H9 (cell line): Measurements from ENCODE around the gene UTS2R. TPM values are rescaled to one million over a fixed set of nuclear protein-coding genes. Genes with fewer than 3 reads are reported as not detected.

ENCODE experiments used
- DNase-seq: peaks from one replicate; pipeline ENCODE4 v3.0.0-alpha.2; 2017
- H2AFZ ChIP-seq: one replicate; pipeline ENCODE4 v1.6.1; 2013; ENCODE audit warnings: mild to moderate bottlenecking, low read length, control low read depth, moderate library complexity
- H2AK5ac ChIP-seq: 2 replicates; pipeline ENCODE4 v1.6.1; 2013; ENCODE audit warnings: low read length, control low read depth, mixed read lengths; ENCODE audit not compliant: insufficient read length
- H2BK120ac ChIP-seq: one replicate; pipeline ENCODE4 v1.6.1; 2013; ENCODE audit warnings: low read depth, mild to moderate bottlenecking, low read length, control low read depth, inconsistent platforms; ENCODE audit not compliant: poor library complexity, severe bottlenecking
- H2BK12ac ChIP-seq: 2 replicates; pipeline ENCODE4 v1.6.1; 2013; ENCODE audit warnings: low read length, control low read depth, mixed read lengths, low read depth; ENCODE audit not compliant: insufficient read length
- H2BK15ac ChIP-seq: 2 replicates; pipeline ENCODE4 v1.6.1; 2013; ENCODE audit warnings: low read depth, low read length, control low read depth
- H2BK20ac ChIP-seq: one replicate; pipeline ENCODE4 v1.6.1; 2013; ENCODE audit warnings: low read depth, mild to moderate bottlenecking, low read length, control low read depth, inconsistent platforms; ENCODE audit not compliant: poor library complexity, severe bottlenecking
- H2BK5ac ChIP-seq: 2 replicates; pipeline ENCODE4 v1.6.1; 2013; ENCODE audit warnings: low read length, control low read depth, mixed read lengths; ENCODE audit not compliant: insufficient read length
- H3K14ac ChIP-seq: 2 replicates; pipeline ENCODE4 v1.6.1; 2013; ENCODE audit warnings: low read length, control low read depth; ENCODE audit not compliant: insufficient read depth
- H3K18ac ChIP-seq: 2 replicates; pipeline ENCODE4 v1.6.1; 2013; ENCODE audit warnings: low read depth, mild to moderate bottlenecking, mixed read lengths, low read length, control low read depth; ENCODE audit not compliant: insufficient read length
- H3K23ac ChIP-seq: 2 replicates; pipeline ENCODE4 v1.6.1; 2013; ENCODE audit warnings: low read length, control low read depth, mixed read lengths, low read depth; ENCODE audit not compliant: insufficient read length
- H3K23me2 ChIP-seq: 2 replicates; pipeline ENCODE4 v1.6.1; 2013; ENCODE audit warnings: low read depth, mild to moderate bottlenecking, mixed read lengths, low read length, control low read depth; ENCODE audit not compliant: insufficient read length, poor library complexity, severe bottlenecking
- H3K27ac ChIP-seq: 2 replicates; pipeline ENCODE4 v1.5.1; 2013; ENCODE audit warnings: low read length, control low read depth, mixed read lengths, low read depth; ENCODE audit not compliant: insufficient read length
- H3K27me3 ChIP-seq: 2 replicates; pipeline ENCODE4 v1.6.1; 2013; ENCODE audit warnings: low read length, control low read depth, inconsistent platforms; ENCODE audit not compliant: insufficient read depth
- H3K4ac ChIP-seq: 2 replicates; pipeline ENCODE4 v1.6.1; 2013; ENCODE audit warnings: low read depth, mild to moderate bottlenecking, control low read depth, inconsistent platforms, low read length, moderate library complexity
- H3K4me1 ChIP-seq: 2 replicates; pipeline ENCODE4 v1.6.1; 2013; ENCODE audit warnings: low read length, control low read depth, inconsistent platforms; ENCODE audit not compliant: insufficient read depth
- H3K4me2 ChIP-seq: 2 replicates; pipeline ENCODE4 v1.6.1; 2013; ENCODE audit warnings: low read length, control low read depth, mixed read lengths; ENCODE audit not compliant: insufficient read length, insufficient read depth
- H3K56ac ChIP-seq: 2 replicates; pipeline ENCODE4 v1.6.1; 2013; ENCODE audit warnings: low read depth, mild to moderate bottlenecking, mixed read lengths, low read length, control low read depth; ENCODE audit not compliant: insufficient read length
- H3K79me1 ChIP-seq: 2 replicates; pipeline ENCODE4 v1.6.1; 2013; ENCODE audit warnings: low read depth, mild to moderate bottlenecking, moderate library complexity, low read length, control low read depth, inconsistent platforms; ENCODE audit not compliant: insufficient read depth, poor library complexity, severe bottlenecking
- H3K79me2 ChIP-seq: 2 replicates; pipeline ENCODE4 v1.6.1; 2013; ENCODE audit warnings: low read length, control low read depth, inconsistent platforms; ENCODE audit not compliant: insufficient read depth
- H3K9ac ChIP-seq: 2 replicates; pipeline ENCODE4 v1.6.1; 2013; ENCODE audit warnings: low read length, control low read depth, mixed read lengths; ENCODE audit not compliant: insufficient read length; ENCODE audit errors: extremely low read depth
- H3K9me3 ChIP-seq: one replicate; pipeline ENCODE4 v1.6.1; 2013; ENCODE audit warnings: low read depth, low read length, inconsistent platforms; ENCODE audit not compliant: control insufficient read depth
- H3T11ph ChIP-seq: one replicate; pipeline ENCODE4 v1.6.1; 2013; ENCODE audit warnings: mild to moderate bottlenecking, low read length, control low read depth, inconsistent platforms
- H4K20me1 ChIP-seq: one replicate; pipeline ENCODE4 v1.6.1; 2013; ENCODE audit not compliant: control insufficient read depth, insufficient read length, insufficient read depth
- H4K5ac ChIP-seq: 2 replicates; pipeline ENCODE4 v1.6.1; 2013; ENCODE audit warnings: low read depth, mild to moderate bottlenecking, mixed read lengths, low read length, control low read depth; ENCODE audit not compliant: insufficient read length
- H4K8ac ChIP-seq: replicated peaks from 2 replicates; pipeline ENCODE4 v1.6.1; 2013; ENCODE audit warnings: low read length, control low read depth, mixed read lengths, low read depth; ENCODE audit not compliant: insufficient read length
- H4K91ac ChIP-seq: 2 replicates; pipeline ENCODE4 v1.6.1; 2013; ENCODE audit warnings: low read depth, mild to moderate bottlenecking, moderate library complexity, mixed read lengths, low read length, control low read depth; ENCODE audit not compliant: insufficient read length
- H3K27ac Mint-ChIP-seq, 3 experiments: 2 replicates in 2 of 3; 3 replicates in 1 of 3; pipeline ENCODE4 v1.8.0; 2020 to 2021; ENCODE audit warnings: mixed read lengths in 3 of 3, mild to moderate bottlenecking in 1 of 3, moderate library complexity in 1 of 3
- H3K27me3 Mint-ChIP-seq: 2 replicates; pipeline ENCODE4 v1.8.0; 2021; ENCODE audit warnings: low read depth, mild to moderate bottlenecking, moderate library complexity, mixed read lengths
- H3K36me3 Mint-ChIP-seq, 3 experiments: 2 replicates in 2 of 3; 3 replicates in 1 of 3; pipeline ENCODE4 v1.8.0; 2020 to 2021; ENCODE audit warnings: low read depth in 3 of 3, mixed read lengths in 3 of 3; ENCODE audit not compliant: insufficient read depth in 1 of 3
- H3K4me1 Mint-ChIP-seq, 2 experiments: 2 replicates each; pipeline ENCODE4 v1.8.0; 2020; ENCODE audit warnings: mixed read lengths in 2 of 2
- H3K4me3 Mint-ChIP-seq, 2 experiments: 2 replicates in 1 of 2; 3 replicates in 1 of 2; pipeline ENCODE4 v1.8.0; 2020 to 2021; ENCODE audit warnings: mild to moderate bottlenecking in 2 of 2, mixed read lengths in 2 of 2, moderate library complexity in 1 of 2
- H3K9me3 Mint-ChIP-seq, 2 experiments: 2 replicates in 1 of 2; 3 replicates in 1 of 2; pipeline ENCODE4 v1.8.0; 2020; ENCODE audit warnings: mild to moderate bottlenecking in 2 of 2, mixed read lengths in 2 of 2, moderate library complexity in 1 of 2
- WGBS: extraction: QIAGEN DNeasy Blood & Tissue Kit; methylation state at CpG from one replicate; pipeline ENCODE4 v1.1.7; 2013; ENCODE audit warnings: missing lambda C conversion rate, low lambda C conversion rate, mixed read lengths; ENCODE audit not compliant: insufficient read length; ENCODE audit errors: extremely low coverage; 5-methylcytosine and 5-hydroxymethylcytosine counted together
- total RNA-seq: library from RNA; stranded (reverse); gene quantifications from 2 replicates; pipeline ENCODE4 v1.2.1, GENCODE V29; 2021
- TF ChIP-seq, protein P1 (sequence below): fragments of 200-600 bp; sonication (generic); conservative IDR thresholded peaks from 3 replicates; pipeline ENCODE4 v1.8.0; 2021; ENCODE audit warnings: antibody characterized with exemption, mild to moderate bottlenecking

UTS2R gene
- total RNA-seq, 1 experiment from 2014 or later: 0.94 TPM

DNA sequence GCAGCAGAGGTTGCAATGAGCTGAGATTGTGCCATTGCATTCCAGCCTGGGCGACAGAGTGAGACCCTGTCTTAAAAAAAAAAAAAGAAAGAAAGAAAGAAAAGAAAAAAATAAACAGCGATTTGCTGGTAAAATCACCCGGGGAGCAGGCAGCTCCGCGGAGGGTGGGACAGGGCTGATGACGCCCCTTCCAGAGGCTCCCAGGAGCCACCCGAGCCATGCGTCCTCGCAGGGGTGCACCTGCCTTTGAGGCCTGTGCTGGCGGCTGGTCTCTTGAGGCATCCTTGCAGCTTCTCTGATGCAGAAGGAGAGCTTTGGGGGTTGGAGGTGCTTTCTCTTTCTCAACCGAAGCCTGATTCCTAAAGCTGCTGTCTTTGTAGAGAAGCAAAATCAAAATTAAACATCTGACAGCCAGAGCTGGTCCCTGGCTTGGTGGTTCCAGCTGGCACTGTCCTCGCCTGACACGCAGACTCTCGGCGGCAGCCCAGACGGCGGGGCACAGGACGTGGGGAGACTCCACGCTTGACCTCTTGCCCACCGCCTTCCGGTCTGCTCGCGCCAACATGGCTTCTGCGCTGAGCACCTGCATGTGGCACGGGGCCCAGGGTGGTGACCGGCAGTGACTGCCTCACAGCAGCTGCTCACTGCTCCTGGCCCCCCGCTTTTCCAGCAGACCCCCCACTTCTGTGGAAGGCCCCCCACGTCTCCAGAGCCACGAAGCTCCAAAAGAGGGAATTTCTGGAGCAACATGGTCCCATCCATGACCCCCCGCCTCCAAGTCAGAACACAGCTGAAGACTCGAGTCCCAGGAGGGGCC, 6.6 kb downstream of the UTS2R start:
- WGBS: no CpG with 5 or more reads among the region's 31 CpGs
- Mint-ChIP-seq H3K4me3 (no peak overlapping the region), H3K36me3 (no peaks in the 10 kb centered on the region), H3K9me3 (no peaks in the 10 kb centered on the region), H3K27ac (no peak overlapping the region), H3K4me1 (peaks cover 3 to 8% of the 10 kb centered on the region in 2 experiments), H3K27me3 (peaks cover 24% of the 10 kb centered on the region)
- DNase-seq: no peak
- Histone ChIP-seq H4K91ac (no peak overlapping the region), H3K18ac (no peak overlapping the region), H2BK15ac (no peak overlapping the region), H3K79me2 (no peaks in the 10 kb centered on the region), H3K4ac (no peak overlapping the region), H2BK20ac (no peak overlapping the region), H4K8ac (no peak overlapping the region), H2BK12ac (no peak overlapping the region), H2AFZ (no peak overlapping the region), H2BK120ac (no peak overlapping the region), H3K27ac (no peak overlapping the region), H3K9me3 (no peaks in the 10 kb centered on the region), H3K4me1 (no peaks in the 10 kb centered on the region), H3T11ph (no peak overlapping the region), H3K23ac (no peak overlapping the region), H3K14ac (no peak overlapping the region), H3K9ac (no peak overlapping the region), H3K27me3 (no peaks in the 10 kb centered on the region; the same call in 1 of the 2 replicates), H3K23me2 (no peaks in the 10 kb centered on the region), H2BK5ac (no peak overlapping the region), H3K79me1 (no peaks in the 10 kb centered on the region), H4K20me1 (no peaks in the 10 kb centered on the region), H3K4me2 (no peak overlapping the region), H2AK5ac (no peak overlapping the region), H4K5ac (no peak overlapping the region), H3K56ac (no peak overlapping the region)
- TF ChIP-seq, protein P1, sequence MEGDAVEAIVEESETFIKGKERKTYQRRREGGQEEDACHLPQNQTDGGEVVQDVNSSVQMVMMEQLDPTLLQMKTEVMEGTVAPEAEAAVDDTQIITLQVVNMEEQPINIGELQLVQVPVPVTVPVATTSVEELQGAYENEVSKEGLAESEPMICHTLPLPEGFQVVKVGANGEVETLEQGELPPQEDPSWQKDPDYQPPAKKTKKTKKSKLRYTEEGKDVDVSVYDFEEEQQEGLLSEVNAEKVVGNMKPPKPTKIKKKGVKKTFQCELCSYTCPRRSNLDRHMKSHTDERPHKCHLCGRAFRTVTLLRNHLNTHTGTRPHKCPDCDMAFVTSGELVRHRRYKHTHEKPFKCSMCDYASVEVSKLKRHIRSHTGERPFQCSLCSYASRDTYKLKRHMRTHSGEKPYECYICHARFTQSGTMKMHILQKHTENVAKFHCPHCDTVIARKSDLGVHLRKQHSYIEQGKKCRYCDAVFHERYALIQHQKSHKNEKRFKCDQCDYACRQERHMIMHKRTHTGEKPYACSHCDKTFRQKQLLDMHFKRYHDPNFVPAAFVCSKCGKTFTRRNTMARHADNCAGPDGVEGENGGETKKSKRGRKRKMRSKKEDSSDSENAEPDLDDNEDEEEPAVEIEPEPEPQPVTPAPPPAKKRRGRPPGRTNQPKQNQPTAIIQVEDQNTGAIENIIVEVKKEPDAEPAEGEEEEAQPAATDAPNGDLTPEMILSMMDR: no peak
